GM12878 (cell line): ENCODE data around the gene CDC14B.

ENCODE experiments used
- CREB1 ChIP-seq: IDR thresholded peaks from 2 replicates; pipeline ENCODE4 v1.6.1; 2012; ENCODE audit warnings: low read depth, mild to moderate bottlenecking, inconsistent platforms
- GABPA ChIP-seq: IDR thresholded peaks from 2 replicates; pipeline ENCODE4 v1.6.1; 2014; ENCODE audit warnings: antibody characterized with exemption, low read depth, mild to moderate bottlenecking, inconsistent platforms
- POLR2A ChIP-seq: IDR thresholded peaks from 2 replicates; pipeline ENCODE4 v1.6.1; 2011; ENCODE audit warnings: low read depth, mild to moderate bottlenecking, low read length

GRCh38 chr9:96612105-96612965 lies 7.3 kb downstream of the CDC14B start:
- TF ChIP-seq GABPA (no peak), CREB1 (no peak), POLR2A (no peak)
